RWPE2 (cell line): ENCODE data around the gene KBTBD4.

ENCODE experiments used
- ATAC-seq: fragments of 200-7000 bp; cut with Tn5 transposase; 3 replicates; pipeline ENCODE4 v1.9.1; 2021; ENCODE audit warnings: low read depth
- DNase-seq: peaks from one replicate; pipeline ENCODE4 v3.0.0-alpha.2; 2020; ENCODE audit warnings: low spot score
- H3K27ac ChIP-seq: fragments of 450-650 bp; 2 replicates; pipeline ENCODE4 v1.5.1; 2017; ENCODE audit warnings: mild to moderate bottlenecking; ENCODE audit not compliant: poor library complexity, severe bottlenecking
- H3K27me3 ChIP-seq: fragments of 250-450 bp; sonication (Bioruptor Pico); 2 replicates; pipeline ENCODE4 v1.5.1; 2021; ENCODE audit warnings: mild to moderate bottlenecking, moderate library complexity; ENCODE audit not compliant: insufficient read depth, poor library complexity, severe bottlenecking
- H3K36me3 ChIP-seq: fragments of 250-450 bp; sonication (Bioruptor Pico); 2 replicates; pipeline ENCODE4 v1.5.1; 2020; ENCODE audit warnings: low read depth, mild to moderate bottlenecking, moderate library complexity
- H3K4me1 ChIP-seq: fragments of 250-450 bp; sonication (Bioruptor Pico); 2 replicates; pipeline ENCODE4 v1.5.1; 2021; ENCODE audit warnings: mild to moderate bottlenecking, moderate library complexity; ENCODE audit not compliant: insufficient read depth, poor library complexity, severe bottlenecking
- H3K4me3 ChIP-seq: fragments of 250-450 bp; sonication (Bioruptor Pico); 2 replicates; pipeline ENCODE4 v1.5.1; 2021; ENCODE audit warnings: mild to moderate bottlenecking, moderate library complexity; ENCODE audit not compliant: severe bottlenecking
- H3K9me3 ChIP-seq: fragments of 250-450 bp; sonication (Bioruptor Pico); 2 replicates; pipeline ENCODE4 v1.5.1; 2021; ENCODE audit warnings: mild to moderate bottlenecking, moderate library complexity; ENCODE audit not compliant: severe bottlenecking
- CTCF ChIP-seq: fragments of 450-650 bp; IDR thresholded peaks from one replicate; pipeline ENCODE4 v1.5.1; 2017; ENCODE audit warnings: mild to moderate bottlenecking, moderate library complexity; ENCODE audit not compliant: poor library complexity, severe bottlenecking

The KBTBD4 gene

GRCh38 chr11:47577460-47578041 lies 1.2 kb downstream of the KBTBD4 start:
- no peak for DNase-seq
- Histone ChIP-seq H3K27ac (peak overlapping the region; percentile 51), H3K36me3 (peaks cover 71% of the 10 kb centered on the region), H3K9me3 (no peaks in the 10 kb centered on the region), H3K4me1 (peaks cover 8% of the 10 kb centered on the region), H3K27me3 (no peaks in the 10 kb centered on the region), H3K4me3 (peak overlapping the region; percentile 93)
- ATAC-seq, result peak; percentile 6; the same call in 1 of the 3 replicates
- TF ChIP-seq CTCF, result no peak

GRCh38 chr11:47573321-47573720 lies 5.4 kb downstream of the KBTBD4 start:
- H3K36me3 ChIP-seq, result peaks cover 84% of the 10 kb centered on the region
- peaks cover 13% of the 10 kb centered on the region for H3K4me1 ChIP-seq
- no peak overlapping the region for H3K4me3 ChIP-seq
- ATAC-seq (no peak), DNase-seq (no peak)
- no peak for TF ChIP-seq CTCF
- H3K27ac ChIP-seq, result no peak overlapping the region
- H3K9me3 ChIP-seq, result no peaks in the 10 kb centered on the region
- H3K27me3 ChIP-seq, result no peaks in the 10 kb centered on the region

- Histone ChIP-seq H3K4me1 (peaks cover 11% of the 10 kb centered on the region), H3K27ac (peak overlapping the region; percentile 37), H3K4me3 (no peak overlapping the region), H3K27me3 (no peaks in the 10 kb centered on the region), H3K36me3 (peaks cover 89% of the 10 kb centered on the region), H3K9me3 (no peaks in the 10 kb centered on the region)
- ATAC-seq (no peak), DNase-seq (no peak)
- TF ChIP-seq CTCF, result no peak
Observed at GRCh38 chr11:47572715-47573255, 6.0 kb downstream of the KBTBD4 start.

- Histone ChIP-seq H3K9me3 (no peaks in the 10 kb centered on the region), H3K4me1 (peaks cover 9% of the 10 kb centered on the region), H3K36me3 (peaks cover 89% of the 10 kb centered on the region), H3K27ac (peak overlapping the region; percentile 37), H3K27me3 (no peaks in the 10 kb centered on the region), H3K4me3 (no peak overlapping the region)
- DNase-seq (no peak), ATAC-seq (peak; percentile 85)
- TF ChIP-seq CTCF, result no peak
Observed at GRCh38 chr11:47571895-47572294, 6.9 kb downstream of the KBTBD4 start.

- H3K36me3 ChIP-seq, result peaks cover 83% of the 10 kb centered on the region
Observed at GRCh38 chr11:47571357-47571729, 7.4 kb downstream of the KBTBD4 start.

More at GRCh38 chr11:47571357-47571729, 7.4 kb downstream of the KBTBD4 start:
- no peak for DNase-seq
- Histone ChIP-seq H3K4me1 (peaks cover 12% of the 10 kb centered on the region), H3K27ac (peak overlapping the region; percentile 37), H3K27me3 (no peaks in the 10 kb centered on the region), H3K4me3 (no peak overlapping the region), H3K9me3 (no peaks in the 10 kb centered on the region)
- TF ChIP-seq CTCF, result no peak
- ATAC-seq, result no peak
